AG04449 (cell line): ENCODE measurements around the gene LRRC3C.

Experiments used
- CTCF ChIA-PET: fragments of 350-600 bp; formaldehyde crosslinking; extraction: SDS; loops from one replicate; lab custom pipeline; 2021; ENCODE audit warnings: antibody characterized with exemption; lab: Yijun Ruan, JAX
- POLR2A ChIA-PET: fragments of 400-600, 350-600 bp; formaldehyde crosslinking; extraction: SDS; loops from one replicate; lab custom pipeline; 2020; ENCODE audit warnings: antibody characterized with exemption, inconsistent platforms; lab: Yijun Ruan, JAX
- DNase-seq: peaks from one replicate; pipeline ENCODE4 v3.0.0-alpha.2; 2010; ENCODE audit warnings: low read depth, low spot score
- H3K4me3 ChIP-seq: 2 replicates; pipeline ENCODE4 v1.5.1; 2011; ENCODE audit warnings: low read depth, mild to moderate bottlenecking, control low read depth, low read length
- CTCF ChIP-seq: IDR thresholded peaks from one replicate; pipeline ENCODE4 v1.5.1; 2011; ENCODE audit warnings: mild to moderate bottlenecking, moderate library complexity, low read length, control low read depth, inconsistent platforms; ENCODE audit not compliant: insufficient read depth; ENCODE audit errors: missing control alignments

Gene LRRC3C

GRCh38 chr17:39950871-39951348 is 23.4 kb downstream of the LRRC3C start:
- POLR2A ChIA-PET, result interaction anchor here (1.1 kb wide), 1 partner anchor 329 kb away, joined by 3 read pairs; no protein-coding TSS in a partner anchor
- no peak for DNase-seq
- H3K4me3 ChIP-seq, result no peak overlapping the region
- no peak for TF ChIP-seq CTCF
- CTCF ChIA-PET, result interaction anchor here (18.6 kb wide), 1 partner anchor 25 kb away, joined by 450 read pairs; the partner anchor contains the start of gene PSMD3

DNA sequence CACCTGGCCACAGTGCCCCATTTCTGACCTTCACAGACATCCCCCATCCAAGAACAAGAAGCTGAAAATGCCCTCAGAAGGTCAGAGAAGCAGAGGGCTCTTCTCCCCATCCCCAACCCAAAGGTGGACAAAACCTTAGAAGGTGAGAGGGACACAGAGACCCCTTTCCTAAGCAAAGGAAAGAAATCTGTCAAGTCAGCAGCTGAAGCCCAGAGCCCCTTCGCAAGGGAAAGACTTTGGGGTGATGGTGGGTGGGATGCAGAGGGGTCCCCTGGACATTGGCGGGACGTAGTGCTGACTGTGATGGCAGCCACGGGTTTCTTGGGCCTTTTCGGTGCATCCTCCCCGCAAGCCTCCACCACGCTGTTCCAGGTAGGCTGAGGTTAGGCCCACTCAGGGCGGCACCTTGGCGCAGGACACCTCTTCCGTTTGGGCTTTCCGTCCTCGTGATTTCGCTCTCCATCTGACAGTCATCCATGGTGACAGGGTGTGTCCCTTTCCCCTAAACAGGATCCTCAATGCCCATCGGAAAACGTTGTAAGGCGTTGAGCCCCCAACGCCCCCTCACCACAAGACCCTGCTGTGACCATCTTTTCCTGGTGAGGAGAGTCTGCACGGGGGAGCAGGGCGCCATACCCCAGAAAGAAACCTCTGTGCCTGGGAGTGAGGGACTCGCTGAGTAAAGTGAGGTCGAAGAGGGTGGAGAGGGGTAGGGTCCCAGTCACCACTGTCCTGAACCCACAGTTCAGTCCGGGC is 24.6 kb downstream of the LRRC3C start:
- TF ChIP-seq CTCF, result no peak
- CTCF ChIA-PET, result interaction anchor here (1.1 to 18.6 kb wide), 2 partner anchors 12 to 23 kb away, joined by 3 to 450 read pairs; partner anchors contain the start of gene PSMD3
- no peak for DNase-seq
- H3K4me3 ChIP-seq, result peak overlapping the region; percentile 50
- POLR2A ChIA-PET, result no interaction called here

DNA sequence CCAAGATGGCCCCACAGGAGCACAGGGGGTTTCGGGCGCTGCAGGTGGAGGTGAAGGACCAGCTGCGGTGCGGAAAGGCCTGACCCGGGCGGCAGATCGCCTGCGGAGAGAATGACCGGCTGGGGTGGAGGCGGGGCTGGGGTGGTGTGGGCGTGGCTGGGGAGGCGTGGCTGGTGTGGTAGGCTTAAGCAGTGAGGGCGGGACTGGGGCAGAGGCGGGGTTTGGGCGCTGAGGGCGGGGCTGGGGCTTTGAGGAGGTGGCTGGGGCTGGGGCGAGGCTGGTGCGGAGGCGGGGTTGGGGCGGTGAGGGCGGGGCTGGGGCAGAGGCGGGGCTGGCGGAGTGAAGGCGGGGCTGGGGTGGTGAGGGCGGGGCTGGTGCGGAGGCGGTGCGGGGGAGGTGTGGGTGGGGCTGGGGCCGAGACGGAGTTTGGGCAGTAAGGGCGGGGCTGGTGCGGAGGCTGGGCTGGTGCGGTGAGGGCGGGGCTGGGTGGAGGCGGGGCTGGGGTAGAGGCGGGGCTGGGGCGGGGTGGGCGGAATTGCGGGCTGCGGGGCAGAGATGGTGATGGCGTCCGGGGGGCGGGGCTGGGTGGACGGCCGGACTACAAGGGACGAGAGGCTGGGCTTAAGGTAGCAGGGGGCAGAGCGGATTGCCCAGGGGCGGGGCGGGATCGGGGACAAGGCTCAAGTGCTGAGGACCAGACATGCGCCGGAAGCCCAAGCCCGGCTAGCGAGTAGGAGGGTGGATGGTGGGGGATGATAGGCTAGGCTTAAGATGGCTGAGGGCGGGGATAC is 25.3 kb downstream of the LRRC3C start:
- DNase-seq, result peak; percentile 36
- peak overlapping the region; percentile 54 for H3K4me3 ChIP-seq
- no peak for TF ChIP-seq CTCF
- CTCF ChIA-PET, result interaction anchor here (1.6 to 18.6 kb wide), 2 partner anchors 14 to 23 kb away, joined by 7 to 450 read pairs; partner anchors contain the start of gene PSMD3
- POLR2A ChIA-PET, result no interaction called here

DNA sequence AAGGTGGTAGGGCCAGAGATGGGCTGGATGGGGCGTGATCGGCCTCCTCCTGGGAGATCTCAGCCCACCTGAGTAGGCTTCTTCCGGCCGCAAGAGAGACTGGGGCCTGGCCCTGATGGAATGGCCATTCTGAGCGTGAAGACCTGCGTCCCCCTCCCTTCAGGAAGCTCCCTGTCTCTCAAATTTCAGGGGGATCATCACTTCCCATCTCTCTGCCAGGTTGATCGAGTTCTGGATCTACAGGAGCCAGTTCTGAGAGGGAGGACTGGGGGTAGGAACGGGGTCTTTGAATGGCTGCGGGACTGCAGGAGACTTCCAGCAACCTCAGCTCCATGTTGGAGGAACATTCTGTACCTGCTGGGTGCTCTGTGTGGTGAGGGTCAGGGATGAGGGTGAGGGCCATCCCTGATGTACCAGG is 25.9 kb downstream of the LRRC3C start:
- CTCF ChIA-PET, result interaction anchor here (1.1 to 18.6 kb wide), 3 partner anchors 14 to 22 kb away, joined by 3 to 450 read pairs (median 7); partner anchors contain the start of gene PSMD3
- DNase-seq, result no peak
- TF ChIP-seq CTCF, result no peak
- POLR2A ChIA-PET, result no interaction called here
- peak overlapping the region; percentile 54 for H3K4me3 ChIP-seq

DNA sequence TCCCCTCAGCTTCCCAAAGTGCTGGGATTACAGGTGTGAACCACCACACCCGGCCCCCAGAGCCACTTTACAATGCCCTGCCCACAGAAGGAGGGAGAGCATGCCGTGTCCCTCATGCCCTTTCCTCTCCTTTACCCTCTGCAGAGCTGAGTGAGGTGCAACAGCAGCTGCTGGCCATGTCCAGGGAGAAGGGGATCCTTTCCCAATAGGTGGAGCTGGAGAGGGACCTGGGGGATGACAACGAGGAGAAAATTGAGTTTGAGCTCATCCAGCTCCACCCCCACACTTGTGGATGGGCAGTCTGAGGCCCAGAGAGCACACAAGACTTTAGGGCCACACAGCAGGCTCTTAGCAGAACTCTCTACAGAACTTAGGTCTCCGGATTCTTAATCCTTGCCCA is 27.3 kb downstream of the LRRC3C start:
- ChIA-PET POLR2A (no interaction called here), CTCF (interaction anchor here (0.9 to 18.6 kb wide), 4 partner anchors 14 to 82 kb away, joined by 3 to 450 read pairs (median 6); partner anchors contain the start of gene PSMD3)
- H3K4me3 ChIP-seq, result no peak overlapping the region
- DNase-seq, result no peak
- no peak for TF ChIP-seq CTCF
